ENCODE measurements around the gene KCNAB1.

DNA sequence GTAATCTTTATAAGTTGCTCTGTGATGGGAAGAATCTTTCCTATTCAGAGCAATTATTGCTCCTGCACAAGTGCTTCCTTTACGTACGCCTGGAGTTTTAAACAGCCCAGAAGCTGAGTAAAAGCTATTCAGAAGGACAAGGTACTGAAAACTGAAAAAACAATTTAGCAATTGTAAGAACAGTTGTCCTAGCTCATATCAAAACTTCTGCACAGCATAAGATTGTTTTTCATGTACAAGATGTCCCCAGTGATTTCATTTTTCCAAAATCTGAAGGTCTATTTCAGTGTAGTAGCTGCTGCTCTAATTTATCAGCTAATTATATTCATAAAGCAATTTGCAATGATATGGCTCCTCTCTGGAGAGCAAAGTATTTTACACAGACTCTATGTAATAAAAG, 23.7 kb downstream of the KCNAB1 start:
- no peak for TF ChIP-seq EP300 (IDR thresholded peaks at IDR 0.05; ENCODE audit: low read depth)
- no peak for TF ChIP-seq POLR2AphosphoS5 (IDR thresholded peaks at IDR 0.05)

Data from transverse colon (tissue), 3 donors.